Measurements from ENCODE around the gene ZYG11B.
"Not testable (repeated sequence)": the region's sequence is repeated elsewhere in the genome, so short reads cannot be mapped to it uniquely, and the experiment has no call there.

Gene ZYG11B

DNA sequence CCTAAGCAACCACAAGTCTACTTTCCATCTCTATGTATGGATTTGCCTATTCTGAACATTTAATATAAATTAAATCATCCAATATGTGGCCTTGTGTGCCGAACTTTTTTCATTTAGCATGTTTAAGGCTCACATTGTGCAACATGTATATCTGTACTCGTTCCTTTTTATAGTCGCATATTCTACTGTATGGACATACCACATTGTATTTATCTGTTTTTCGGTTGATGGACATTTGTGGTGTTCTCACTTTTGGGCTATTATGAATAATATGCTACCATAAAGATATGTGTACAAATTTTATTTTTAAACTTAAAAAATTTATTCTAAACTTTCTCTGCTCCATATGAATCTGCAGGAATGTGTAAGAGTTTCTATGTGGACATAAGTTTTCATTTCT, 129.3 kb downstream of the ZYG11B start:
- no peak for DNase-seq (ENCODE audit: low read depth)
- no peak overlapping the region for H3K4me3 ChIP-seq (replicated peaks; ENCODE audit: low read depth, low read length)
- TF ChIP-seq, protein P1, sequence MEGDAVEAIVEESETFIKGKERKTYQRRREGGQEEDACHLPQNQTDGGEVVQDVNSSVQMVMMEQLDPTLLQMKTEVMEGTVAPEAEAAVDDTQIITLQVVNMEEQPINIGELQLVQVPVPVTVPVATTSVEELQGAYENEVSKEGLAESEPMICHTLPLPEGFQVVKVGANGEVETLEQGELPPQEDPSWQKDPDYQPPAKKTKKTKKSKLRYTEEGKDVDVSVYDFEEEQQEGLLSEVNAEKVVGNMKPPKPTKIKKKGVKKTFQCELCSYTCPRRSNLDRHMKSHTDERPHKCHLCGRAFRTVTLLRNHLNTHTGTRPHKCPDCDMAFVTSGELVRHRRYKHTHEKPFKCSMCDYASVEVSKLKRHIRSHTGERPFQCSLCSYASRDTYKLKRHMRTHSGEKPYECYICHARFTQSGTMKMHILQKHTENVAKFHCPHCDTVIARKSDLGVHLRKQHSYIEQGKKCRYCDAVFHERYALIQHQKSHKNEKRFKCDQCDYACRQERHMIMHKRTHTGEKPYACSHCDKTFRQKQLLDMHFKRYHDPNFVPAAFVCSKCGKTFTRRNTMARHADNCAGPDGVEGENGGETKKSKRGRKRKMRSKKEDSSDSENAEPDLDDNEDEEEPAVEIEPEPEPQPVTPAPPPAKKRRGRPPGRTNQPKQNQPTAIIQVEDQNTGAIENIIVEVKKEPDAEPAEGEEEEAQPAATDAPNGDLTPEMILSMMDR (IDR thresholded peaks at IDR 0.05; ENCODE audit: low read length, missing control alignments): no peak

DNA sequence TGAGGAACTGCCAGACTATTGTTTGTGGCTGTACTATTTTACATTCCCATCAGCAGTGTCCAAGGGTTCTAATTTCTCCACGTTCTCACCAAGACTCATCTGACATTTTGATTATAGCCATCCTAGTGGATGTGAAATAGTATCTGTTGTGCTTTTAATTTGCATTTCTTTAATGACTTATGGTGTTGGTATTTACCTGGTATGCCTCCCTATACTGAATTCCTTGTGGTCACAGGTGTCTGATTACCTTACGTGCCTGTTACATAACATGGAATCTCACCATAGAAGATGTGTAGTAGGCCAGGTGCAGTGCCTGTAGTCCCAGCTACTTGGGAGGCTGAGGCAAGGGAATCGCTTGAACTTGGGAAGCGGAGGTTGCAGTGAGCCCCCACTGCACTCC, 129.8 kb downstream of the ZYG11B start:
- no peak overlapping the region for H3K4me3 ChIP-seq (replicated peaks; ENCODE audit: low read depth, low read length)
- DNase-seq (ENCODE audit: low read depth): no peak
- TF ChIP-seq, protein P1 (IDR thresholded peaks at IDR 0.05; ENCODE audit: low read length, missing control alignments): no peak

DNA sequence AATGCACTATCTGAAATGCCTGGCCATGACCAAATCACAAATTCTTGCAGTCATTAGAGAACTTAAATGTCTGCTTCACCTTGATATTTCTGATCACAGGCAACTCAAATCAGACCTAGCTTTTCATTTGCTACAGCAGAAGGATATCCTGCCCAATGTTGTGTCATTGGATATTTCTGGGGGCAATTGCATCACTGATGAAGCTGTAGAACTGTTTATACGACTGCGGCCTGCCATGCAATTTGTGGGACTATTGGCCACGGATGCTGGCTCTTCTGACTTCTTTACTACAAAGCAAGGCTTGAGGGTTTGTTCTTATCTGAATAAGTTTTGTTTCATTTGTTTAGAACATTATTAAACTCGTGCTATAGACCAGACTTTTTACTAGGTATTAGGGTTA, 131.2 kb downstream of the ZYG11B start:
- H3K4me3 ChIP-seq (replicated peaks; ENCODE audit: low read depth, low read length): no peak overlapping the region
- DNase-seq (ENCODE audit: low read depth): no peak
- TF ChIP-seq, protein P1 (IDR thresholded peaks at IDR 0.05; ENCODE audit: low read length, missing control alignments): no peak

DNA sequence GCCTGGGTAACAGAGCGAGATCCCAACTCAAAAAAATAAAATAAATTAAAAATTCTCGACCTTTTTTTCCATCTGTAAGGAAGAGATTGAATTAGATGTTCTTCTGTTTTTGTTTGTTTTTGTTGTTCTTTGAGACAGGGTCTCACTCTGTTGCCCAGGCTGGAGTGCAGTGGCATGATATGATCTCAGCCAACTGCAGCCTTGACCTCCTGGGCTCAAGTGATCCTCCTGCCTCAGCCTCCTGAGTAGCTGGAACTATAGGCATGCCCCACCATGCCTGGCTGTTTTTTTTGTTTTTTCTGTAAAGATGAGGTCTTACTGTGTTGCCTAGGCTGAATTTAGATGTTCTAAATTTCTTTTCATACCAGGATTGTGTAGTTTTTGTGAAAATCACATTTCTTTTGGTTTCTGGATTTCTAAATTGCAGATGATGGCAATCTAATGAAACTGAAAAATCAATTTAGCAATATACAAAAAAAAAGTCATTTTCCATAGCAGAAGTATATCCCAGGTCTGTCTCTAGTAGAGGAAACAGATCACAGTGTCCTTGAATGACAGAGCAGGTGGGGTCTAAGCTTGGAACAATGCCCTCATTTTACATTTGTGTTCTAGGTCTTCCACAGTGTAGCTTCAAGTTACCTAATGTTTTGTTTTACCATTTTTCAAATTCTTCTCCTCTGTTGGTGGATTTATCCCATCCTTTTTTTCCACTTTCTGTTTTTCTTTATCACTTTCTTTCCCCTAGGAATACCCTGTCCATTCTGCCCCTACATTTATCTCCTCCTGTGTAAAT, 136.6 kb downstream of the ZYG11B start:
- TF ChIP-seq, protein P1 (IDR thresholded peaks at IDR 0.05; ENCODE audit: low read length, missing control alignments): no peak
- H3K4me3 ChIP-seq (replicated peaks; ENCODE audit: low read depth, low read length): no peak overlapping the region
- DNase-seq (ENCODE audit: low read depth): no peak

DNA sequence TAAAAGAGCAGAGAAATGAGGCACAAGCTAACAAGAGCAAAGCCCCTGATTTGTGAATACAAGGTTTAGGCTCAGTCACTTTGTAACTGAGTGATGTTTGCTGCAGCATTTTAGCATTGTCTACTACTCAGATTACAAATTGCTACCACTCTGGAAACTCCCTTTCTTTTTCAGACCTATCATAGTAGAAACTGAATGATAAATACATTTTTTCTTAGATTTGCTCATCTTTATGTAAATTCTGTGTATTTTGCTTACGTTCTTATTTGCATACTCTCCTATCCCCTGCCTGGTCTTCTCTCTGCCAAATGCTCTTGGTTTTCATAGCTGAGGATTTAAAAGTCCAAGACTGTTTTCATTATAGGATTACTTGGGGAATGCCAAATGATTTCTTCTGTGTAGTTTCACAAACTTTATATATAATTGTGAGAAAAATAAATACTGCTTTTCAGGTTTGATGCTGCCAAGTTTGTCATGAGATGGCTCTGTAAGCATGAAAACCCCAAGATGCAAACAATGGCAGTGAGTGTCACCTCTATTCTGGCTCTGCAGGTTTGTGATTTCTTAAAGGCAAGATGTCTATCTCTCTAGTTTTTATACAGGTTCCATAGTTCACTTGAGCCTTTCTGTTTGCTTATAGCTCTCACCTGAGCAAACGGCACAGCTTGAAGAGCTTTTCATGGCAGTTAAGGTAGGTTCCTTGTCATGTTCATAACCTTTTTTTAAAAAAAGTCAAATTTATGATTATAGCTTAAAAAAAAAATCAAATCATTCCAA, 141.0 kb downstream of the ZYG11B start:
- TF ChIP-seq, protein P1 (IDR thresholded peaks at IDR 0.05; ENCODE audit: low read length, missing control alignments): no peak
- no peak overlapping the region for H3K4me3 ChIP-seq (replicated peaks; ENCODE audit: low read depth, low read length)
- DNase-seq (ENCODE audit: low read depth): no peak

DNA sequence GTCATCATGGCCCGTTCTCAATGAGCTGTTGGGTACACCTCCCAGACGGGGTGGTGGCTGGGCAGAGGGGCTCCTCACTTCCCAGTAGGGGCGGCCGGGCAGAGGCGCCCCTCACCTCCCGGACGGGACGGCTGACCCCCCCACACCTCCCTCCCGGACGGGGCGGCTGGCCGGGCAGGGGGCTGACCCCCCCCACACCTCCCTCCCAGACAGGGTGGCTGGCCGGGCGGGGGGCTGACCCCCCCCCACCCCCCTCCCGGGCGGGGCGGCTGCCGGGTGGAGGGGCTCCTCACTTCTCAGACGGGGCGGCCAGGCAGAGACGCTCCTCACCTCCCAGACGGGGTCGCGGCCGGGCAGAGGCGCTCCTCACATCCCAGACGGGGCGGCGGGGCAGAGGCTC, 143.5 kb downstream of the ZYG11B start:
- H3K4me3 ChIP-seq (replicated peaks; ENCODE audit: low read depth, low read length); DNase-seq (ENCODE audit: low read depth): not testable (repeated sequence)

DNA sequence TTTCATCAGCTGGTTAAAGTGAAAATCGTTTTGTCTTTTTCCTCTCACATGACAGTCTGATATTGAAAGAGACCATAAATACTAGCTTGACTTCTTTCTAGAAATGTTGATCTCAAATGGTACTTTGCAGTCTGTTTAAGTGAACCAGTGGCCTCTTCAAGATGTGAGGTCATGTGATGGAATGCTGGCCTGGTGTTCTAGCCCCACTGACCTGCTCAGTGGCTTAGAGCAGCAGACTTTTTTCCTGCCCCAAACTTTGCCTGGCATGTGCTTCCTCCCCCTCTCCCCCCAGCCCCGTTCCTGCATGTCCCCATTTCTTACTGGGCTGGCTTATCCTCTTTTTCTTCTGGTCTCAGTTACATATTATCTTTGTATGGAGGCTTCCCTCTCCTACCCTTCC, 150.6 kb downstream of the ZYG11B start:
- no peak overlapping the region for H3K4me3 ChIP-seq (replicated peaks; ENCODE audit: low read depth, low read length)
- TF ChIP-seq, protein P1 (IDR thresholded peaks at IDR 0.05; ENCODE audit: low read length, missing control alignments): no peak
- no peak for DNase-seq (ENCODE audit: low read depth)

All from fibroblast of pulmonary artery (primary cell).